Stimulated activated CD8-positive, alpha-beta memory T cell treated with anti-CD3 and anti-CD28 coated beads, Interleukin-15, amount 100 ng/mL, for 48 hours (primary cell): ENCODE measurements around the gene TRIM4.

Source experiments
- DNase-seq, 2 donors: peaks; one replicate each; pipeline ENCODE4 v3.0.0-alpha.2; 2020; ENCODE audit warnings: low read depth in 2 of 2

The TRIM4 gene

GRCh38 chr7:99842926-99843325 is 76.4 kb downstream of the TRIM4 start:
- DNase-seq, result no peak
